CD14-positive monocyte (primary cell): ENCODE results near the gene NDUFB6. TPM values are rescaled to one million over a fixed set of nuclear protein-coding genes. Genes with fewer than 3 reads are reported as not detected.

ENCODE experiments used
- DNase-seq, 3 donors: peaks; one replicate each; pipeline ENCODE4 v3.0.0-alpha.2; 2011 to 2022
- H2AFZ ChIP-seq: 2 replicates; pipeline ENCODE4 v1.6.0; 2012; ENCODE audit warnings: mild to moderate bottlenecking, low read depth, low read length, inconsistent platforms; ENCODE audit not compliant: insufficient read depth, poor library complexity, severe bottlenecking
- H3K27ac ChIP-seq, 2 donors: 1 replicate in 1 of 2; 2 replicates in 1 of 2; pipeline ENCODE4 v1.5.1; 2012 to 2013; ENCODE audit warnings: low read length in 2 of 2, control low read depth in 1 of 2, inconsistent platforms in 1 of 2, low read depth in 1 of 2, mild to moderate bottlenecking in 1 of 2
- H3K27me3 ChIP-seq, 2 donors: one replicate each; pipeline versions ENCODE4 v1.6.0 to v1.6.1; 2011 to 2013; ENCODE audit warnings: low read length in 2 of 2; ENCODE audit not compliant: control insufficient read depth in 2 of 2, insufficient read depth in 2 of 2
- H3K36me3 ChIP-seq, 2 donors: replicated peaks in 1 of 2; 1 replicate in 1 of 2; 2 replicates in 1 of 2; pipeline versions ENCODE4 v1.5.1 to v1.6.1; 2012 to 2013; ENCODE audit warnings: low read length in 2 of 2, control low read depth in 1 of 2, inconsistent platforms in 1 of 2, mild to moderate bottlenecking in 1 of 2; ENCODE audit not compliant: insufficient read depth in 2 of 2, control insufficient read depth in 1 of 2
- H3K4me1 ChIP-seq, 2 donors: 1 replicate in 1 of 2; 2 replicates in 1 of 2; pipeline versions ENCODE4 v1.5.1 to v1.6.1; 2012 to 2013; ENCODE audit warnings: low read length in 2 of 2, control low read depth in 1 of 2, inconsistent platforms in 1 of 2, mild to moderate bottlenecking in 1 of 2, moderate library complexity in 1 of 2; ENCODE audit not compliant: insufficient read depth in 2 of 2, control insufficient read depth in 1 of 2
- H3K4me2 ChIP-seq: replicated peaks from 2 replicates; pipeline ENCODE3; 2012; ENCODE audit warnings: low read length, moderate library complexity, mild to moderate bottlenecking; ENCODE audit not compliant: poor library complexity, severe bottlenecking; ENCODE audit errors: extremely low read depth
- H3K4me3 ChIP-seq, 3 experiments: fragments of 200-600 bp in 1 of 3; sonication (generic) in 1 of 3; replicated peaks in 1 of 3; 1 replicate in 2 of 3; 2 replicates in 1 of 3; pipeline ENCODE4 v1.5.1; 2011 to 2013; ENCODE audit warnings: low read length in 3 of 3, mild to moderate bottlenecking in 3 of 3, control low read depth in 2 of 3, low read depth in 2 of 3, inconsistent platforms in 1 of 3, moderate library complexity in 1 of 3
- H3K79me2 ChIP-seq: 2 replicates; pipeline ENCODE4 v1.6.0; 2012; ENCODE audit warnings: mild to moderate bottlenecking, control low read depth, inconsistent platforms, low read length, moderate library complexity; ENCODE audit not compliant: insufficient read depth
- H3K9ac ChIP-seq: 2 replicates; pipeline ENCODE4 v1.6.0; 2017; ENCODE audit warnings: low read length, mild to moderate bottlenecking; ENCODE audit not compliant: insufficient read depth, poor library complexity, severe bottlenecking
- H3K9me3 ChIP-seq, 2 donors: replicated peaks in 1 of 2; 1 replicate in 1 of 2; 2 replicates in 1 of 2; pipeline versions ENCODE4 v1.5.1 to v1.6.1; 2012 to 2013; ENCODE audit warnings: low read length in 2 of 2, control low read depth in 1 of 2; ENCODE audit not compliant: control insufficient read depth in 1 of 2, insufficient read depth in 1 of 2
- H4K20me1 ChIP-seq: 2 replicates; pipeline ENCODE4 v1.6.0; 2012; ENCODE audit warnings: mild to moderate bottlenecking, low read length, control low read depth, moderate library complexity; ENCODE audit not compliant: insufficient read depth
- H3K27ac Mint-ChIP-seq, 7 donors: one replicate each; pipeline ENCODE4 v1.8.0; 2020; ENCODE audit warnings: mild to moderate bottlenecking in 7 of 7, mixed read lengths in 7 of 7, moderate library complexity in 6 of 7, inconsistent platforms in 2 of 7
- H3K27me3 Mint-ChIP-seq, 3 donors: one replicate each; pipeline ENCODE4 v1.8.0; 2021 to 2022; ENCODE audit warnings: low read depth in 3 of 3, mild to moderate bottlenecking in 3 of 3, mixed read lengths in 3 of 3, moderate library complexity in 3 of 3, inconsistent platforms in 1 of 3
- H3K36me3 Mint-ChIP-seq, 2 donors: one replicate each; pipeline ENCODE4 v1.8.0; 2020; ENCODE audit warnings: mixed read lengths in 2 of 2, inconsistent platforms in 1 of 2, mild to moderate bottlenecking in 1 of 2
- H3K4me1 Mint-ChIP-seq: one replicate; pipeline ENCODE4 v1.8.0; 2020; ENCODE audit warnings: mild to moderate bottlenecking, mixed read lengths
- H3K4me3 Mint-ChIP-seq, 2 donors: one replicate each; pipeline ENCODE4 v1.8.0; 2020; ENCODE audit warnings: mild to moderate bottlenecking in 2 of 2, mixed read lengths in 2 of 2, moderate library complexity in 1 of 2
- H3K9me3 Mint-ChIP-seq, 7 donors: one replicate each; pipeline ENCODE4 v1.8.0; 2020 to 2022; ENCODE audit warnings: mixed read lengths in 7 of 7, mild to moderate bottlenecking in 6 of 7, moderate library complexity in 6 of 7, inconsistent platforms in 2 of 7
- WGBS: methylation state at CpG from one replicate; pipeline ENCODE4 v1.1.5; 2013; ENCODE audit warnings: missing lambda C conversion rate; ENCODE audit not compliant: insufficient coverage; 5-methylcytosine and 5-hydroxymethylcytosine counted together
- intact Hi-C, 2 donors: fragments of 100-400 bp; cut with micrococcal nuclease; formaldehyde crosslinking; loops; one replicate each; pipeline versions ENCODE4 v1.15.0 to v1.15.1; 2023
- polyA plus RNA-seq, 3 donors: library from polyadenylated mRNA; depleted of rRNA in 1 of 3; unstranded in 2 of 3; stranded (reverse) in 1 of 3; fragments of 300-500 nt in 2 of 3; fragments of >200 nt in 1 of 3; fragmentation: Illumina TruSeq in 2 of 3; gene quantifications; 1 replicate in 2 of 3; 2 replicates in 1 of 3; pipeline ENCODE4 v1.2.3, GENCODE V29; 2012 to 2021
- TF ChIP-seq, protein P1 (sequence below): fragments of 200-600 bp; IDR thresholded peaks from one replicate; pipeline ENCODE4 v1.8.0; 2022; ENCODE audit warnings: antibody characterized with exemption, mild to moderate bottlenecking

NDUFB6 gene
- polyA plus RNA-seq, 3 donors = 16.2 to 88.2 (median 77.6) TPM

DNA sequence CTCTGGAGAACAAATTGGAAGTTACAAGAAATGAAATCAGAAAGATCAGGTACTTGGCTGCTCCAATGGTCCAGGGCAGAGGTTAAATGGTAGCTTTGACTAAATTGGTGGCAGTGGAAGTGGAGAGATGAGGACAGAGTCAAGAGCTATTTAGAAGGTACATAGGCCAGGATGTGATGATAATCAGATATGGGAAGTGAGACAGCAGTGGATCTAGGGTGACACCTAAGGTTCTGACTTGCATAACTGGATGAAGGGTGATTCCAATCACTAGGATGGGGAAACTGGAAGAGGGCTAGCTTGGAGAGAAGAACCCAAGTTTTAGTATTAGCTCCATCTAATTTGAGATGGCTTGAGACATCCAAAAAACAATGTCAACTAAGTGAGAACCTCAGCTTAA, 24.0 kb upstream of the NDUFB6 start:
- H3K4me1 Mint-ChIP-seq = peaks cover 22% of the 10 kb centered on the region
- peaks cover 6 to 9% of the 10 kb centered on the region in 2 donors for H3K4me1 ChIP-seq
- H3K4me3 ChIP-seq = no peak overlapping the region
- no peaks in the 10 kb centered on the region for H3K79me2 ChIP-seq
- H3K27ac Mint-ChIP-seq = no peak overlapping the region
- no peaks in the 10 kb centered on the region for H3K27me3 ChIP-seq
- no peak overlapping the region for H3K4me3 Mint-ChIP-seq
- H3K4me2 ChIP-seq = no peak overlapping the region
- H3K27me3 Mint-ChIP-seq = peaks cover 4 to 20% (median 8%) of the 10 kb centered on the region in 3 donors
- peaks cover 0 to 2% (median 0%) of the 10 kb centered on the region in 7 donors for H3K9me3 Mint-ChIP-seq
- H3K27ac ChIP-seq = no peak overlapping the region
- no peak for DNase-seq
- no peak overlapping the region for H3K9ac ChIP-seq
- H3K36me3 Mint-ChIP-seq = no peaks in the 10 kb centered on the region
- TF ChIP-seq, protein P1, sequence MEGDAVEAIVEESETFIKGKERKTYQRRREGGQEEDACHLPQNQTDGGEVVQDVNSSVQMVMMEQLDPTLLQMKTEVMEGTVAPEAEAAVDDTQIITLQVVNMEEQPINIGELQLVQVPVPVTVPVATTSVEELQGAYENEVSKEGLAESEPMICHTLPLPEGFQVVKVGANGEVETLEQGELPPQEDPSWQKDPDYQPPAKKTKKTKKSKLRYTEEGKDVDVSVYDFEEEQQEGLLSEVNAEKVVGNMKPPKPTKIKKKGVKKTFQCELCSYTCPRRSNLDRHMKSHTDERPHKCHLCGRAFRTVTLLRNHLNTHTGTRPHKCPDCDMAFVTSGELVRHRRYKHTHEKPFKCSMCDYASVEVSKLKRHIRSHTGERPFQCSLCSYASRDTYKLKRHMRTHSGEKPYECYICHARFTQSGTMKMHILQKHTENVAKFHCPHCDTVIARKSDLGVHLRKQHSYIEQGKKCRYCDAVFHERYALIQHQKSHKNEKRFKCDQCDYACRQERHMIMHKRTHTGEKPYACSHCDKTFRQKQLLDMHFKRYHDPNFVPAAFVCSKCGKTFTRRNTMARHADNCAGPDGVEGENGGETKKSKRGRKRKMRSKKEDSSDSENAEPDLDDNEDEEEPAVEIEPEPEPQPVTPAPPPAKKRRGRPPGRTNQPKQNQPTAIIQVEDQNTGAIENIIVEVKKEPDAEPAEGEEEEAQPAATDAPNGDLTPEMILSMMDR = no peak
- intact Hi-C loops = no loop called here
- no peaks in the 10 kb centered on the region for H3K9me3 ChIP-seq
- no peaks in the 10 kb centered on the region for H3K36me3 ChIP-seq
- H4K20me1 ChIP-seq = no peaks in the 10 kb centered on the region
- no peak overlapping the region for H2AFZ ChIP-seq

DNA sequence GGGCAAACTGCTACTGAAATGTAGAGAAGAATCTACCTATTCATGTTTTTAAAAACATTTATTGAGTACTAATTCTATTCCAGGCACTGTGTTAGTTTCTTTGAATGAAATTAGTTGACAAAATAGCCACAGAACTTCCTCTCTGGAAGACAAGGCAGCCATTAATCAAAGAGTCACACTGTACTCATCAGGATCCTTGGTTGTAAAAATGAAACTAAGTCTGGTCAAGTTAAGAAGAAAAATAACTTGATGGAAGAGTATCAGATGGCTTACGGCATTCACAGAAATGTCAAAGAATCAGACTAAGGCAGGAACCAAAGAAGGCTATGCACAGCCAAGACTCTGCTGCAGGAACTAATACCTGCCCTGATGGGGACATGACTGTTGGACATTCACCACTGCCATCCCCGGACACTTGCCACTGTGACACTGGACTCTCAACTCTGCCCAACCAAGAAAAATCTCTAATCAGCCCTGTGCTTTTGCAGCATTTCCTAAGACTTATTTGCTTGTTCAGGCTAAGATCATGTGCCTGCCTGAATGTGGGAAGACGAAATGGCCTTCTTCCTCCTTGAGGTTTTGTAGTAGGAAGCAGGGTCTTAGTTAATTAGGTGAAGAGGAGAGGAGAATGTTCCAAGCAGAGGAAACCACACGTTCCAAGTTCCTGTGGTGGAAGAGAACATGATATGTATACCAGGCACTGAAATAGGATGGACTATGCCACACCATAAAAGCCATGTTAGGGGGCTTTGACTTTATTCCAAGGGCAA, 23.3 kb upstream of the NDUFB6 start:
- Histone ChIP-seq H3K4me1 (peaks cover 6 to 9% of the 10 kb centered on the region in 2 donors), H3K9ac (no peak overlapping the region), H3K27ac (no peak overlapping the region), H3K4me2 (no peak overlapping the region), H3K79me2 (no peaks in the 10 kb centered on the region), H3K27me3 (no peaks in the 10 kb centered on the region), H3K9me3 (no peaks in the 10 kb centered on the region), H3K36me3 (no peaks in the 10 kb centered on the region), H4K20me1 (no peaks in the 10 kb centered on the region), H3K4me3 (no peak overlapping the region), H2AFZ (no peak overlapping the region)
- H3K9me3 Mint-ChIP-seq = peaks cover 0 to 2% (median 0%) of the 10 kb centered on the region in 7 donors
- H3K4me1 Mint-ChIP-seq = peaks cover 20% of the 10 kb centered on the region
- H3K4me3 Mint-ChIP-seq = no peak overlapping the region
- DNase-seq = no peak
- 40% methylated on average over 2 of the region's 4 CpGs for WGBS
- H3K36me3 Mint-ChIP-seq = no peaks in the 10 kb centered on the region
- intact Hi-C loops = no loop called here
- H3K27me3 Mint-ChIP-seq = peaks cover 2 to 16% (median 6%) of the 10 kb centered on the region in 3 donors
- TF ChIP-seq, protein P1 = no peak
- H3K27ac Mint-ChIP-seq = peak overlapping the region in 1 of 7 donors; percentile 7
